Activated naive CD8-positive, alpha-beta T cell (primary cell): ENCODE data around the gene COA8.

Experiments used
- H3K27ac Mint-ChIP-seq: one replicate; pipeline ENCODE4 v1.8.0; 2021; ENCODE audit warnings: mixed read lengths
- H3K27me3 Mint-ChIP-seq: one replicate; pipeline ENCODE4 v1.8.0; 2021; ENCODE audit warnings: mixed read lengths
- H3K36me3 Mint-ChIP-seq: one replicate; pipeline ENCODE4 v1.8.0; 2021; ENCODE audit warnings: mixed read lengths
- H3K4me1 Mint-ChIP-seq: one replicate; pipeline ENCODE4 v1.8.0; 2021; ENCODE audit warnings: low read depth, mixed read lengths
- H3K4me3 Mint-ChIP-seq: one replicate; pipeline ENCODE4 v1.8.0; 2021; ENCODE audit warnings: mild to moderate bottlenecking, mixed read lengths
- H3K9me3 Mint-ChIP-seq: one replicate; pipeline ENCODE4 v1.8.0; 2021; ENCODE audit warnings: low read depth, mixed read lengths

The COA8 gene

GRCh38 chr14:103540821-103541708 is 21.7 kb upstream of the COA8 start:
- Mint-ChIP-seq H3K4me3 (no peak overlapping the region), H3K4me1 (peaks cover 2% of the 10 kb centered on the region), H3K27ac (no peak overlapping the region), H3K9me3 (no peaks in the 10 kb centered on the region), H3K36me3 (no peaks in the 10 kb centered on the region), H3K27me3 (no peaks in the 10 kb centered on the region)

GRCh38 chr14:103541709-103542604 is 20.8 kb upstream of the COA8 start:
- Mint-ChIP-seq H3K36me3 (no peaks in the 10 kb centered on the region), H3K27me3 (no peaks in the 10 kb centered on the region), H3K4me1 (peaks cover 2% of the 10 kb centered on the region), H3K4me3 (no peak overlapping the region), H3K27ac (no peak overlapping the region), H3K9me3 (no peaks in the 10 kb centered on the region)

GRCh38 chr14:103542605-103543088 is 20.1 kb upstream of the COA8 start:
- Mint-ChIP-seq H3K9me3 (no peaks in the 10 kb centered on the region), H3K27ac (no peak overlapping the region)

GRCh38 chr14:103543140-103543539 is 19.6 kb upstream of the COA8 start:
- Mint-ChIP-seq H3K36me3 (no peaks in the 10 kb centered on the region), H3K27ac (no peak overlapping the region), H3K4me3 (no peak overlapping the region), H3K4me1 (peaks cover 2% of the 10 kb centered on the region), H3K27me3 (no peaks in the 10 kb centered on the region), H3K9me3 (no peaks in the 10 kb centered on the region)

More at GRCh38 chr14:103542605-103543088, 20.1 kb upstream of the COA8 start:
- H3K4me1 Mint-ChIP-seq, result peaks cover 2% of the 10 kb centered on the region
- H3K4me3 Mint-ChIP-seq, result no peak overlapping the region
- no peaks in the 10 kb centered on the region for H3K36me3 Mint-ChIP-seq
- H3K27me3 Mint-ChIP-seq, result no peaks in the 10 kb centered on the region

DNA sequence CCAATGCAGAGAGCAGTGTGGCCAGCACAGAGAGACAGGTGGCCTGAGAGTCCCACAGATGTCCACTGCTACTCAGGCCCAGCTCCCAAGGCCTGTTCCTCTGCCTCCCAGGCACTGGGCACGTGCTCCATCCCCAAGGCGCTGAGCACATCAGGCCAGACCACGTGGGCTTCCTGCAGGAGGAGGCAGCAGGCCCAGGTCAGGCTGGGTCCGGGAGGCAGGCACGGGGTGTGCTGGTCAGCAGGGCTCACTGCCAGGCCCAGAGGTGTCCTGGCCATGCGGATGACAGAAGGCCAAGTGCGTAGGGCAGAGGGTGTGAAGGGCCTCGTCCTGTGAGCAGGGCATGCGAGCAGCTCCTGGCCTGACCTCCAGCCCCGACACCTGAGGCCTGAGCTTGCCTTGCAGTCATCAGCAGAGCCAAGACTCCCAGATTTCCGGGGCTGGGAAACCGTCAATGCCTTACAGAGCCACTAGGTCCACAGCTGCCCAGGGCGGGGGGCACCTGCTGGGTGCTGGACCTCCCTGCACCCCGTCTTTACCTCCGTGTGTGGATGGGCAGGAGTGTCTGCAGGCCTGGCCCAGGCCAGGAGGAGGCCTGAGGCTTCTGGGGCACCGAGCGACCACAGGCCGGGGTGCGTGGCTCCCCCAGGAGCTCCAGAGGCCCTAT is 18.9 kb upstream of the COA8 start:
- H3K9me3 Mint-ChIP-seq, result no peaks in the 10 kb centered on the region
- H3K4me3 Mint-ChIP-seq, result no peak overlapping the region
- H3K27ac Mint-ChIP-seq, result no peak overlapping the region
- peaks cover 2% of the 10 kb centered on the region for H3K4me1 Mint-ChIP-seq
- H3K27me3 Mint-ChIP-seq, result no peaks in the 10 kb centered on the region
- no peaks in the 10 kb centered on the region for H3K36me3 Mint-ChIP-seq

DNA sequence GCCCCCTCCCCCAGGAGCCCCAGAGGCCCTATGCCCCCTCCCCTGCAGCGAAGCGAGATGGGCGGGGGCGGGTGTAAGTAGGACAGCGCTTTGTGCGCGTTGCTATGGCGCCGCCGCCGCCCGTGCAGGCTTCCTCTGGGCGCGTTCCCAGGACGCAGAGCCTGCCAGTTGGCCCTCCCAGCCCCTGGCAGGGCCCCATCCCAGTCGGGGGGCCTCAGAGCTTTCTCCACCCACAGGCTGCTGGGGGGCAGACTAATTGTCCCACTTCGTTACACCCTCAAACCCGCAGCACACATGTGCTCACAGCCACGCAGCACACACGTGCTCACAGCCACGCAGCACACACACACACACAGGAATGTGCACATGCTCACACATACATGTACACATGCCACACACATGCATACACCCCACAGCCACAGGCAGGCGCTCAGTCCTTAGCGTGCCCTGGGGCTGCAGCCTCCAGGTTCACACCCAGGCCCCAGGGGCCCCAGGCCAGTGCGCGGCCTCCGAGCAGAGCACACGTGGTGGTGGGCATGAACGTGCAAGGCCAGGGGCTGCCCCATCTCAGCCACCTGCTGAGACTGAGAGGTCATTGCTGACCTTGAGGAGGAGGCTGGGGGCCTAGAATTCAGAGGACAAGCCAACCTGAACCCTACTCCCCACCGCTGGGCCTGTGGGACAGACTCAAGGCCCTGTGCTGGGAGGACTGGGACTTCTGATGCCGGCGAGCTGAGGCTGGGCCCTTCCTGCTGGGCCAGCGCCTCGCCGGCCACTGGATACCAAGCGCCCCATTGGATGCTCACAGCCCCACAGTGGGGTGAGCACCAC is 18.2 kb upstream of the COA8 start:
- Mint-ChIP-seq H3K27ac (no peak overlapping the region), H3K27me3 (no peaks in the 10 kb centered on the region), H3K4me1 (no peaks in the 10 kb centered on the region), H3K36me3 (no peaks in the 10 kb centered on the region), H3K9me3 (no peaks in the 10 kb centered on the region), H3K4me3 (no peak overlapping the region)

DNA sequence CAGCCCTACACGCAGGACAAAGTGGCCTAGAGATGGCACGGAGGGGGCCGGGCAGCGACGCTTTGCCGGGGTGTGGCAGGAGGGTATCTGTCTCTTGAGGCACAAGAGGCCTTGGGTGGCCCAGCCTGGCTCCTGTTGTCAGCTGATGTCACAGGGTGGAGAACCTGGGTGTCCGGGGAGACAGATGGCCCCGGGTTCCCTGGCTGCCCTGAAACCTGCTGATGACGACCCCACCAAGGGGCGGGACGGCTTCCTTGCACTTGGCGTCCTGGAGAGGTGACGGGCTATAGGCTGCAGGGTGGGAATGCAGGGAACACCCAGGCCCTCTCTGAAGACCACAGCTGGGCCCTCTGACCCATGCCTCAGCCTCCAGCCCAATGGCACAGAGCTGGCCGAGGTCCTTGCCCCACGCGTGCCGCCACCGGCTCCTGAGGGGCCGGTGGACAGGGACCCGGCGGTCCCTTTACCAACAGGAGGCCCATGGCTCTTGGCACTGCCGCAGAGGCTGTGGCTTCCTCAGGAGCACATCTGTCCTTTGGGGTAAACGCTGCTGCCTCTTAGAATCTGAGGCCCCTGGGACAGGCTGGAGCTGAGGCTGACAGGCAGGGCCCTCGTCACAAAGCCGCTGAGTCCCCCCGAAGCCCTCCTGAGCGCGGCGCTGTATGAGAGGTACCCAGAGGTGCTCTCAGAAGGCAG is 17.4 kb upstream of the COA8 start:
- no peak overlapping the region for H3K4me3 Mint-ChIP-seq

GRCh38 chr14:103545915-103546651 is 16.7 kb upstream of the COA8 start:
- H3K27me3 Mint-ChIP-seq, result no peaks in the 10 kb centered on the region
- no peaks in the 10 kb centered on the region for H3K9me3 Mint-ChIP-seq
- H3K36me3 Mint-ChIP-seq, result no peaks in the 10 kb centered on the region
- no peak overlapping the region for H3K27ac Mint-ChIP-seq
- no peaks in the 10 kb centered on the region for H3K4me1 Mint-ChIP-seq
- H3K4me3 Mint-ChIP-seq, result no peak overlapping the region

More for the DNA sequence above, 17.4 kb upstream of the COA8 start:
- H3K27me3 Mint-ChIP-seq, result no peaks in the 10 kb centered on the region
- H3K4me1 Mint-ChIP-seq, result no peaks in the 10 kb centered on the region
- H3K9me3 Mint-ChIP-seq, result no peaks in the 10 kb centered on the region
- no peaks in the 10 kb centered on the region for H3K36me3 Mint-ChIP-seq
- H3K27ac Mint-ChIP-seq, result no peak overlapping the region

GRCh38 chr14:103546652-103547454 is 15.9 kb upstream of the COA8 start:
- H3K4me1 Mint-ChIP-seq, result peaks cover 1% of the 10 kb centered on the region
- H3K27ac Mint-ChIP-seq, result no peak overlapping the region
- H3K9me3 Mint-ChIP-seq, result no peaks in the 10 kb centered on the region
- H3K36me3 Mint-ChIP-seq, result no peaks in the 10 kb centered on the region
- no peaks in the 10 kb centered on the region for H3K27me3 Mint-ChIP-seq
- H3K4me3 Mint-ChIP-seq, result no peak overlapping the region

DNA sequence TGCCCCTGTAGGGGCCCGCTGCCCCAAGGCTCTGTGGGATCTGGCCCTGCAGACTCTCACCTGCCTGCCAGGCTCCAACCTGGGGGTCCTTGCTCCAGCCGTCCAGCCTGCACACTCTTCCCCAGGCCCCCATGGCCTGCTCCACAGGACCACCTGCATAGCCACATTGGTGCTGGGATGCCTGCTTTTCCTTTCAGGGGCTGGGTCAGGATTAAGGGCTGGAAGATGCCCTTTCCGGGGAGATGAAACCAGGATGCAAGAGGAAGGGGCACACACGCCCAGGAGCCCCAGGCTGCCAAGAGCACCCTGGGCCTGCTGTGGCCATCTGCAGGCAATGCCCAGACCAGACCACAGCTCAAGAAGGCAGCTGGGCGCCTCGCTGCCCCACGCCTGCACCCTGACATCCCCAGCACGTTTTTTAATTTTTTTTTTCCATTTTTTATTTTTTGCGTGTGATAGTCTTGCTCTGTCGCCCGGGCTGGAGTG is 15.3 kb upstream of the COA8 start:
- H3K9me3 Mint-ChIP-seq, result no peaks in the 10 kb centered on the region
- H3K4me1 Mint-ChIP-seq, result peaks cover 1% of the 10 kb centered on the region
- H3K27me3 Mint-ChIP-seq, result no peaks in the 10 kb centered on the region
- no peak overlapping the region for H3K27ac Mint-ChIP-seq
- H3K36me3 Mint-ChIP-seq, result no peaks in the 10 kb centered on the region
- no peak overlapping the region for H3K4me3 Mint-ChIP-seq

DNA sequence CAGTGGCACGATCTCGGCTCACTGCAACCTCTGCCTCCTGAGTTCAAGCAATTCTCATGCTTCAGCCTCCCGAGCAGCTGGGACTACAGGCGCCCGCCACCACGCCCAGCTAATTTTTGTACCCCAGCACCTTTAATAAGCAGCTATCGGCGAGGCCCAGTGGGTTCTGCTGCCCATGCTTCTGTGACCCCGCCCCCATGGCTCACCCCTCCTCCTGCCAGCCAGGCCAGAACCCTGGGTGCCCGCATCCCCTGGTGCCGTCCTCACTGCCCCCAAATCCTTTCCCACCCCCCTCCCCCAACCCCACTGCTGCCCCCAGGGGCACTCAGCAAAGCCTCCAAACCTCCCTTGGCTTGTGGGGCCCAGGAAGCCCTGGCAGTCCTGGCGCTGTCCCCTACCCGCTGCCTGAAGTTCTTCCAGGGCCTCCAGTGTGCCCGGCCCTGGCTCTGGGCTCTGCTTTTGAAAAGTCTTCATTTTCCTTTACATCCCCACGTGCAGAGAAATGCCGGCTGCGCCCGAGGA is 14.8 kb upstream of the COA8 start:
- no peaks in the 10 kb centered on the region for H3K27me3 Mint-ChIP-seq
- H3K9me3 Mint-ChIP-seq, result no peaks in the 10 kb centered on the region
- peaks cover 1% of the 10 kb centered on the region for H3K4me1 Mint-ChIP-seq
- no peak overlapping the region for H3K4me3 Mint-ChIP-seq
- no peaks in the 10 kb centered on the region for H3K36me3 Mint-ChIP-seq
- H3K27ac Mint-ChIP-seq, result no peak overlapping the region
